Peyer's patch (tissue), 4 donors: Measurements from ENCODE around the gene HSBP1. TPM values are rescaled to one million over a fixed set of nuclear protein-coding genes. Genes with fewer than 3 reads are reported as not detected.
A peak's percentile ranks its signal among the peaks of the same experiment; 100 is the strongest.

ENCODE experiments used
- DNase-seq, 3 donors: peaks; one replicate each; pipeline ENCODE4 v3.0.0-alpha.2; 2017 to 2019
- H3K27ac ChIP-seq, 4 donors: fragments of 200-600 bp; sonication (generic); one replicate each; pipeline ENCODE4 v1.5.1; 2016 to 2019
- H3K27me3 ChIP-seq, 2 donors: fragments of 200-600 bp; sonication (generic); one replicate each; pipeline ENCODE4 v1.5.1; 2019
- H3K36me3 ChIP-seq, 3 donors: fragments of 200-600 bp; sonication (generic); one replicate each; pipeline ENCODE4 v1.5.1; 2016 to 2019
- H3K4me1 ChIP-seq, 4 donors: fragments of 200-600 bp; sonication (generic); one replicate each; pipeline ENCODE4 v1.5.1; 2016 to 2019
- H3K4me3 ChIP-seq, 4 donors: fragments of 200-600 bp; sonication (generic); 1 replicate in 3 of 4; 2 replicates in 1 of 4; pipeline ENCODE4 v1.5.1; 2016 to 2019; ENCODE audit warnings: mild to moderate bottlenecking in 1 of 4
- H3K9me3 ChIP-seq, 4 donors: fragments of 200-600 bp; sonication (generic); one replicate each; pipeline ENCODE4 v1.5.1; 2016 to 2019; ENCODE audit warnings: mild to moderate bottlenecking in 1 of 4
- CTCF ChIP-seq, 6 experiments: fragments of 450-650 bp in 4 of 6; fragments of 200-600 bp in 2 of 6; sonication (generic) in 1 of 6; IDR thresholded peaks; one replicate each; pipeline ENCODE4 v1.5.1; 2017 to 2019; ENCODE audit warnings: antibody characterized with exemption in 6 of 6, mild to moderate bottlenecking in 3 of 6, moderate library complexity in 1 of 6
- POLR2A ChIP-seq, 2 donors: fragments of 450-650 bp; IDR thresholded peaks; one replicate each; pipeline ENCODE4 v1.5.1; 2017; ENCODE audit warnings: antibody characterized with exemption in 2 of 2, mild to moderate bottlenecking in 2 of 2, moderate library complexity in 2 of 2
- total RNA-seq, 4 donors: library from RNA; depleted of rRNA; stranded (reverse); fragments of >200 nt; gene quantifications; one replicate each; pipeline ENCODE4 v1.1.0, GENCODE V29; 2016

Gene HSBP1
- total RNA-seq, 4 donors from 2014 or later, result 12.4 to 19.0 (median 18.1) TPM

- Histone ChIP-seq H3K9me3 (no peaks in the 10 kb centered on the region), H3K4me1 (peaks cover 0 to 10% (median 5%) of the 10 kb centered on the region in 4 donors), H3K36me3 (peaks cover 0 to 16% (median 0%) of the 10 kb centered on the region in 3 donors), H3K27me3 (no peaks in the 10 kb centered on the region), H3K4me3 (peak overlapping the region in 3 of 4 donors; percentile 91 to 93 (median 92)), H3K27ac (no peak overlapping the region)
- no peak for TF ChIP-seq POLR2A (IDR thresholded peaks at IDR 0.05)
- no peak for TF ChIP-seq CTCF (IDR thresholded peaks at IDR 0.05)
- no peak for DNase-seq
Observed at GRCh38 chr16:83809092-83809491, 1.3 kb downstream of the HSBP1 start.

- DNase-seq, result no peak
- Histone ChIP-seq H3K27me3 (no peaks in the 10 kb centered on the region), H3K27ac (no peak overlapping the region), H3K36me3 (peaks cover 0 to 16% (median 0%) of the 10 kb centered on the region in 3 donors), H3K9me3 (no peaks in the 10 kb centered on the region), H3K4me3 (no peak overlapping the region), H3K4me1 (peaks cover 0 to 17% (median 5%) of the 10 kb centered on the region in 4 donors)
- no peak for TF ChIP-seq POLR2A (IDR thresholded peaks at IDR 0.05)
- TF ChIP-seq CTCF (IDR thresholded peaks at IDR 0.05), result no peak
Observed at GRCh38 chr16:83810901-83811300, 3.1 kb downstream of the HSBP1 start.

GRCh38 chr16:83813823-83814658 lies 6.3 kb downstream of the HSBP1 start:
- DNase-seq, result no peak
- Histone ChIP-seq H3K36me3 (peaks cover 0 to 16% (median 0%) of the 10 kb centered on the region in 3 donors), H3K4me1 (peaks cover 0 to 12% (median under 1%) of the 10 kb centered on the region in 4 donors), H3K27ac (peak overlapping the region in 2 of 4 donors; percentile 17 to 60), H3K9me3 (no peaks in the 10 kb centered on the region), H3K27me3 (no peaks in the 10 kb centered on the region), H3K4me3 (no peak overlapping the region)
- no peak for TF ChIP-seq CTCF (IDR thresholded peaks at IDR 0.05)
- no peak for TF ChIP-seq POLR2A (IDR thresholded peaks at IDR 0.05)

GRCh38 chr16:83814659-83814985 lies 6.8 kb downstream of the HSBP1 start:
- H3K27me3 ChIP-seq, result no peaks in the 10 kb centered on the region
- H3K4me3 ChIP-seq, result no peak overlapping the region
- peaks cover 0 to 11% (median 0%) of the 10 kb centered on the region in 4 donors for H3K4me1 ChIP-seq
- DNase-seq, result no peak
- no peaks in the 10 kb centered on the region for H3K9me3 ChIP-seq
- TF ChIP-seq CTCF (IDR thresholded peaks at IDR 0.05), result no peak
- no peak for TF ChIP-seq POLR2A (IDR thresholded peaks at IDR 0.05)
- peaks cover 0 to 16% (median 0%) of the 10 kb centered on the region in 3 donors for H3K36me3 ChIP-seq
- H3K27ac ChIP-seq, result peak overlapping the region in 1 of 4 donors; percentile 60

GRCh38 chr16:83817022-83817421 lies 9.2 kb downstream of the HSBP1 start:
- peaks cover 0 to 7% (median 0%) of the 10 kb centered on the region in 4 donors for H3K4me1 ChIP-seq
- H3K27me3 ChIP-seq, result no peaks in the 10 kb centered on the region
- TF ChIP-seq POLR2A (IDR thresholded peaks at IDR 0.05) (no peak), CTCF (IDR thresholded peaks at IDR 0.05) (no peak)
- no peak for DNase-seq
- H3K27ac ChIP-seq, result no peak overlapping the region
- no peak overlapping the region for H3K4me3 ChIP-seq
- peaks cover 0 to 10% (median 0%) of the 10 kb centered on the region in 3 donors for H3K36me3 ChIP-seq
- H3K9me3 ChIP-seq, result no peaks in the 10 kb centered on the region
